HepG2 (cell line): ENCODE results near the gene PDCD2L. TPM values are rescaled to one million over a fixed set of nuclear protein-coding genes. Genes with fewer than 3 reads are reported as not detected.

Experiments
- ATF7-NPFF ChIP-seq: sonication (generic); formaldehyde crosslinking; IDR thresholded peaks from 2 replicates; pipeline ENCODE4 v1.8.1; 2023; ENCODE audit warnings: mild to moderate bottlenecking, low read depth, missing genetic modification reagents, moderate library complexity
- BCL6 ChIP-seq: IDR thresholded peaks from 2 replicates; pipeline ENCODE4 v1.6.1; 2016; ENCODE audit warnings: missing genetic modification reagents, missing compliant biosample characterization
- GFI1 ChIP-seq: sonication (generic); formaldehyde crosslinking; IDR thresholded peaks from 2 replicates; pipeline ENCODE4 v1.5.0; 2020; ENCODE audit warnings: missing genetic modification reagents, mild to moderate bottlenecking, borderline replicate concordance
- IRF1 ChIP-seq: sonication (generic); formaldehyde crosslinking; IDR thresholded peaks from 2 replicates; pipeline ENCODE4 v1.4.0; 2020; ENCODE audit warnings: low read depth, mild to moderate bottlenecking, missing genetic modification reagents
- KDM5B ChIP-seq: sonication (generic); formaldehyde crosslinking; IDR thresholded peaks from 2 replicates; pipeline ENCODE4 v1.4.0; 2020; ENCODE audit warnings: missing genetic modification reagents, mild to moderate bottlenecking, borderline replicate concordance
- POGZ ChIP-seq: sonication (generic); formaldehyde crosslinking; IDR thresholded peaks from 2 replicates; pipeline ENCODE4 v1.4.0; 2020; ENCODE audit warnings: mild to moderate bottlenecking, missing genetic modification reagents
- SP2 ChIP-seq: sonication (generic); formaldehyde crosslinking; IDR thresholded peaks from 2 replicates; pipeline ENCODE4 v1.5.1; 2020; ENCODE audit warnings: mild to moderate bottlenecking, missing genetic modification reagents
- ZBTB21 ChIP-seq: sonication (generic); formaldehyde crosslinking; IDR thresholded peaks from 2 replicates; pipeline ENCODE4 v1.4.0; 2020; ENCODE audit warnings: missing genetic modification reagents
- ZHX2 ChIP-seq, 2 experiments: sonication (generic) in 1 of 2; formaldehyde crosslinking in 1 of 2; IDR thresholded peaks; 2 replicates each; pipeline versions ENCODE4 v1.6.1 to v1.9.0; 2014 to 2022; ENCODE audit warnings: antibody characterized with exemption in 1 of 2, borderline replicate concordance in 1 of 2, inconsistent platforms in 1 of 2, low read depth in 1 of 2, missing genetic modification reagents in 1 of 2
- ZNF124 ChIP-seq: sonication (generic); formaldehyde crosslinking; IDR thresholded peaks from 2 replicates; pipeline ENCODE4 v1.4.0; 2020; ENCODE audit warnings: missing genetic modification reagents
- ZNF296 ChIP-seq: sonication (generic); formaldehyde crosslinking; conservative IDR thresholded peaks from 2 replicates; pipeline ENCODE4 v1.5.0; 2020; ENCODE audit warnings: mild to moderate bottlenecking, missing genetic modification reagents
- polyA plus RNA-seq, 8 experiments: library from polyadenylated mRNA; depleted of rRNA in 3 of 8; stranded (reverse) in 7 of 8; unstranded in 1 of 8; fragments of >200 nt; fragmentation: Illumina TruSeq in 4 of 8; extraction: Trizol in 4 of 8; gene quantifications; 2 replicates each; pipeline versions ENCODE4 v1.2.1 to v1.2.3, GENCODE V29; 2011 to 2016; ENCODE audit warnings: low read depth in 4 of 8, missing spikeins in 1 of 8, mixed read lengths in 1 of 8; ENCODE audit not compliant: insufficient read depth in 1 of 8
- total RNA-seq, 5 experiments: library from RNA; depleted of rRNA; stranded (reverse); fragments of >200 nt; fragmentation: Illumina TruSeq; extraction: Trizol; gene quantifications; 2 replicates each; pipeline ENCODE4 v1.2.3, GENCODE V29; 2016; ENCODE audit warnings: low read depth in 1 of 5
- TF ChIP-seq, protein P1 (sequence below): sonication (generic); formaldehyde crosslinking; IDR thresholded peaks from 2 replicates; pipeline ENCODE4 v1.5.1; 2020; ENCODE audit warnings: mild to moderate bottlenecking, missing genetic modification reagents, moderate library complexity
- TF ChIP-seq, protein P2 (sequence below): sonication (generic); formaldehyde crosslinking; IDR thresholded peaks from 2 replicates; pipeline ENCODE4 v1.4.0; 2020; ENCODE audit warnings: missing genetic modification reagents, borderline replicate concordance

PDCD2L gene
- total and polyA plus RNA-seq, 2 of the 13 experiments (the other 11 are each of a cell fraction or from before 2014, with no cell fraction given), result 29.3 to 35.2 TPM

DNA sequence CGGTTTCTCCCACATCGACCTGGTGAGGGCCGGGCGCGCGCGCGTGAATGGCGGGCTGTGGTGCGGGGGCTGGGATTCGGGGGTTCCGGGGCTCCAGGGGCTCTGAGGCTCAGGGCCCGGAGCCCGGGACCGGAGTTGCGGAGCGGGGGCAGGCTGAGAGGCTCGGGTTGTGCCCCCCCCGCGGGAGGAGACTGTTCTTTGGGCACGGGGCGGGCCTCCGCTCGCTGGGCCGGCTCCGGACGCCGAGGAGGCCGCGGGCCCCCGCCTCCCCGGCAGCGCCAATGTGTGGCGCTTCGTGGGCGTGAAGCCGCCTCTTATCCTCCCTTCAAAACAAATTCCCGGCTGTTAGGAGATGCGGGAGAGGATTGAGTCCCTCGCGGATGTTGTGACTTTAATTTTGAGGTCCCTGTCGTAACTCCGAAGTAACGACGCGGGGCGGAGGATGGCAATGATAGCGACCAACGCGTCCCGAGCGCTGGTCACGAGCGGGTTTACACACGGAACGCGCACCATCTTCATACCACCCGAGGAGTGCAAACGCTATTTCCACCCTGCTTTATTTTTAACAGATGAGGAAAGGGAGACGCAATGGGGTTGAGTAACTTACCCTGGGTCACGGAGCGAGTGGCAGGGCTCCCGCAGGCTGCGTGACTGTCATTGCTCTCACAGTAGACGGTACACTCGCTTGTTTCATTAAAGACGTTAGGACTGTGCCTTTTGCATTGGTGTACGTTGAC is 24.5 kb downstream of the PDCD2L start (continued):
- TF ChIP-seq ZBTB21 (CRISPR knock-in tag) (no peak), GFI1 (CRISPR knock-in tag) (0 out of 2 replicates have a peak, but pooled peaks have one; percentile 25), POGZ (no peak), ATF7-NPFF (no peak), SP2 (no peak), ZNF296 (CRISPR knock-in tag) (no peak), ZHX2 (IDR thresholded peaks at IDR 0.05; ENCODE audit: low read depth) (no peak), ZHX2 (CRISPR knock-in tag; IDR thresholded peaks at IDR 0.05; ENCODE audit: borderline replicate concordance) (no peak), KDM5B (CRISPR knock-in tag) (no peak), BCL6 (no peak), IRF1 (CRISPR knock-in tag) (no peak), ZNF124 (CRISPR knock-in tag) (no peak)
- TF ChIP-seq, protein P1, sequence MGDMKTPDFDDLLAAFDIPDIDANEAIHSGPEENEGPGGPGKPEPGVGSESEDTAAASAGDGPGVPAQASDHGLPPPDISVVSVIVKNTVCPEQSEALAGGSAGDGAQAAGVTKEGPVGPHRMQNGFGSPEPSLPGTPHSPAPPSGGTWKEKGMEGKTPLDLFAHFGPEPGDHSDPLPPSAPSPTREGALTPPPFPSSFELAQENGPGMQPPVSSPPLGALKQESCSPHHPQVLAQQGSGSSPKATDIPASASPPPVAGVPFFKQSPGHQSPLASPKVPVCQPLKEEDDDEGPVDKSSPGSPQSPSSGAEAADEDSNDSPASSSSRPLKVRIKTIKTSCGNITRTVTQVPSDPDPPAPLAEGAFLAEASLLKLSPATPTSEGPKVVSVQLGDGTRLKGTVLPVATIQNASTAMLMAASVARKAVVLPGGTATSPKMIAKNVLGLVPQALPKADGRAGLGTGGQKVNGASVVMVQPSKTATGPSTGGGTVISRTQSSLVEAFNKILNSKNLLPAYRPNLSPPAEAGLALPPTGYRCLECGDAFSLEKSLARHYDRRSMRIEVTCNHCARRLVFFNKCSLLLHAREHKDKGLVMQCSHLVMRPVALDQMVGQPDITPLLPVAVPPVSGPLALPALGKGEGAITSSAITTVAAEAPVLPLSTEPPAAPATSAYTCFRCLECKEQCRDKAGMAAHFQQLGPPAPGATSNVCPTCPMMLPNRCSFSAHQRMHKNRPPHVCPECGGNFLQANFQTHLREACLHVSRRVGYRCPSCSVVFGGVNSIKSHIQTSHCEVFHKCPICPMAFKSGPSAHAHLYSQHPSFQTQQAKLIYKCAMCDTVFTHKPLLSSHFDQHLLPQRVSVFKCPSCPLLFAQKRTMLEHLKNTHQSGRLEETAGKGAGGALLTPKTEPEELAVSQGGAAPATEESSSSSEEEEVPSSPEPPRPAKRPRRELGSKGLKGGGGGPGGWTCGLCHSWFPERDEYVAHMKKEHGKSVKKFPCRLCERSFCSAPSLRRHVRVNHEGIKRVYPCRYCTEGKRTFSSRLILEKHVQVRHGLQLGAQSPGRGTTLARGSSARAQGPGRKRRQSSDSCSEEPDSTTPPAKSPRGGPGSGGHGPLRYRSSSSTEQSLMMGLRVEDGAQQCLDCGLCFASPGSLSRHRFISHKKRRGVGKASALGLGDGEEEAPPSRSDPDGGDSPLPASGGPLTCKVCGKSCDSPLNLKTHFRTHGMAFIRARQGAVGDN (CRISPR knock-in tag), result peak; percentile 55
- TF ChIP-seq, protein P2, sequence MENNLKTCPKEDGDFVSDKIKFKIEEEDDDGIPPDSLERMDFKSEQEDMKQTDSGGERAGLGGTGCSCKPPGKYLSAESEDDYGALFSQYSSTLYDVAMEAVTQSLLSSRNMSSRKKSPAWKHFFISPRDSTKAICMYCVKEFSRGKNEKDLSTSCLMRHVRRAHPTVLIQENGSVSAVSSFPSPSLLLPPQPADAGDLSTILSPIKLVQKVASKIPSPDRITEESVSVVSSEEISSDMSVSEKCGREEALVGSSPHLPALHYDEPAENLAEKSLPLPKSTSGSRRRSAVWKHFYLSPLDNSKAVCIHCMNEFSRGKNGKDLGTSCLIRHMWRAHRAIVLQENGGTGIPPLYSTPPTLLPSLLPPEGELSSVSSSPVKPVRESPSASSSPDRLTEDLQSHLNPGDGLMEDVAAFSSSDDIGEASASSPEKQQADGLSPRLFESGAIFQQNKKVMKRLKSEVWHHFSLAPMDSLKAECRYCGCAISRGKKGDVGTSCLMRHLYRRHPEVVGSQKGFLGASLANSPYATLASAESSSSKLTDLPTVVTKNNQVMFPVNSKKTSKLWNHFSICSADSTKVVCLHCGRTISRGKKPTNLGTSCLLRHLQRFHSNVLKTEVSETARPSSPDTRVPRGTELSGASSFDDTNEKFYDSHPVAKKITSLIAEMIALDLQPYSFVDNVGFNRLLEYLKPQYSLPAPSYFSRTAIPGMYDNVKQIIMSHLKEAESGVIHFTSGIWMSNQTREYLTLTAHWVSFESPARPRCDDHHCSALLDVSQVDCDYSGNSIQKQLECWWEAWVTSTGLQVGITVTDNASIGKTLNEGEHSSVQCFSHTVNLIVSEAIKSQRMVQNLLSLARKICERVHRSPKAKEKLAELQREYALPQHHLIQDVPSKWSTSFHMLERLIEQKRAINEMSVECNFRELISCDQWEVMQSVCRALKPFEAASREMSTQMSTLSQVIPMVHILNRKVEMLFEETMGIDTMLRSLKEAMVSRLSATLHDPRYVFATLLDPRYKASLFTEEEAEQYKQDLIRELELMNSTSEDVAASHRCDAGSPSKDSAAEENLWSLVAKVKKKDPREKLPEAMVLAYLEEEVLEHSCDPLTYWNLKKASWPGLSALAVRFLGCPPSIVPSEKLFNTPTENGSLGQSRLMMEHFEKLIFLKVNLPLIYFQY (CRISPR knock-in tag), result no peak
